Measurements from ENCODE around the gene MXI1.

The MXI1 gene

GRCh38 chr10:110274072-110274627, 66.7 kb downstream of the MXI1 start:
- DNase-seq (ENCODE audit: low read depth in 3 of 3), result no peak

GRCh38 chr10:110274647-110275046, 67.2 kb downstream of the MXI1 start:
- no peak for DNase-seq (ENCODE audit: low read depth in 3 of 3)

GRCh38 chr10:110275128-110275729, 67.8 kb downstream of the MXI1 start:
- DNase-seq (ENCODE audit: low read depth in 3 of 3), result no peak

- DNase-seq (ENCODE audit: low read depth in 3 of 3), result no peak
Measured at GRCh38 chr10:110276603-110277002, 69.2 kb downstream of the MXI1 start.

GRCh38 chr10:110277591-110277990, 70.2 kb downstream of the MXI1 start:
- DNase-seq (ENCODE audit: low read depth in 3 of 3), result no peak

- no peak for DNase-seq (ENCODE audit: low read depth in 3 of 3)
Measured at GRCh38 chr10:110278562-110279406, 71.4 kb downstream of the MXI1 start.

GRCh38 chr10:110279407-110279986, 72.1 kb downstream of the MXI1 start:
- DNase-seq (ENCODE audit: low read depth in 3 of 3), result no peak

- DNase-seq (ENCODE audit: low read depth in 3 of 3), result no peak
Measured at GRCh38 chr10:110284262-110284661, 76.9 kb downstream of the MXI1 start.

GRCh38 chr10:110285501-110285900, 78.1 kb downstream of the MXI1 start:
- no peak for DNase-seq (ENCODE audit: low read depth in 3 of 3)

GRCh38 chr10:110286841-110287240, 79.4 kb downstream of the MXI1 start:
- no peak for DNase-seq (ENCODE audit: low read depth in 3 of 3)

GRCh38 chr10:110296966-110297365, 89.6 kb downstream of the MXI1 start:
- DNase-seq (ENCODE audit: low read depth in 3 of 3), result no peak

- no peak for DNase-seq (ENCODE audit: low read depth in 3 of 3)
Measured at GRCh38 chr10:110300486-110300986, 93.1 kb downstream of the MXI1 start.

GRCh38 chr10:110303681-110304080, 96.3 kb downstream of the MXI1 start:
- no peak for DNase-seq (ENCODE audit: low read depth in 3 of 3)

GRCh38 chr10:110304394-110304779, 97.0 kb downstream of the MXI1 start:
- no peak for DNase-seq (ENCODE audit: low read depth in 3 of 3)

GRCh38 chr10:110304780-110305421, 97.5 kb downstream of the MXI1 start, which contains the start of gene SMNDC1:
SMNDC1 (minus strand) TSS chr10:110304920; CDS start chr10:110303587, 1,333 bp downstream.
- peak; percentile 93 to 94 (median 94) for DNase-seq (ENCODE audit: low read depth in 3 of 3)

GRCh38 chr10:110305767-110306451, 98.5 kb downstream of the MXI1 start:
- DNase-seq (ENCODE audit: low read depth in 3 of 3), result peak in 2 of 3 experiments; percentile 24 to 37

- no peak for DNase-seq (ENCODE audit: low read depth in 3 of 3)
Measured at GRCh38 chr10:110306452-110306768, 99.0 kb downstream of the MXI1 start.

GRCh38 chr10:110307805-110308204, 100.4 kb downstream of the MXI1 start:
- no peak for DNase-seq (ENCODE audit: low read depth in 3 of 3)

- DNase-seq (ENCODE audit: low read depth in 3 of 3), result no peak
Measured at GRCh38 chr10:110310741-110311140, 103.3 kb downstream of the MXI1 start.

- peak in 2 of 3 experiments; percentile 12 to 13 for DNase-seq (ENCODE audit: low read depth in 3 of 3)
Measured at GRCh38 chr10:110311357-110311949, 104.0 kb downstream of the MXI1 start.

GRCh38 chr10:110312206-110312605, 104.8 kb downstream of the MXI1 start:
- DNase-seq (ENCODE audit: low read depth in 3 of 3), result no peak
